ENCODE measurements around the gene MRGPRG. TPM values are rescaled to one million over a fixed set of nuclear protein-coding genes. Genes with fewer than 3 reads are reported as not detected.

MRGPRG gene
- total and polyA plus RNA-seq, 9 of the 15 experiments (the other 6 are each of a cell fraction or from before 2014, with no cell fraction given): not detected

- TF ChIP-seq HNRNPL (IDR thresholded peaks at IDR 0.05; ENCODE audit: low read depth, low read length): no peak
- no peak for TF ChIP-seq ZNF316 (IDR thresholded peaks at IDR 0.05)
- peak; percentile 26 for TF ChIP-seq ARHGAP35 (IDR thresholded peaks at IDR 0.05; ENCODE audit: partially characterized antibody)
- peak; percentile 90 for TF ChIP-seq NCOR1 (IDR thresholded peaks at IDR 0.05)
- peak; percentile 93 for TF ChIP-seq TOE1 (IDR thresholded peaks at IDR 0.05; ENCODE audit: borderline replicate concordance)
- 0 out of 2 replicates have a peak, but pooled peaks have one; percentile 36 for TF ChIP-seq TOE1 (CRISPR knock-in tag; IDR thresholded peaks at IDR 0.05; ENCODE audit: borderline replicate concordance, low read depth)
- peak in 1 of 2 experiments; percentile 49; a peak in 1 of 4 replicates for TF ChIP-seq BCLAF1 (IDR thresholded peaks at IDR 0.05; ENCODE audit: borderline replicate concordance in 1 of 2, control insufficient read depth in 1 of 2, low read depth in 2 of 2, low read length in 1 of 2)
- TF ChIP-seq SAFB2 (IDR thresholded peaks at IDR 0.05; ENCODE audit: borderline replicate concordance, low read depth, low read length, severe bottlenecking): no peak
- no peak for TF ChIP-seq HOMEZ (CRISPR knock-in tag; IDR thresholded peaks at IDR 0.05)
- peak; percentile 75 to 82; a peak in 3 of 4 replicates for TF ChIP-seq MAZ (CRISPR knock-in tag; conservative IDR thresholded peaks at IDR 0.05 in 1 of 2, IDR thresholded peaks at IDR 0.05 in 1 of 2)
- no peak for TF ChIP-seq BRF2 (IDR thresholded peaks at IDR 0.05; ENCODE audit: borderline replicate concordance, insufficient read depth, insufficient read length)
- peak in 1 of 3 experiments; percentile 48; a peak in 1 of 6 replicates for TF ChIP-seq ZBTB11 (CRISPR knock-in tag; IDR thresholded peaks at IDR 0.05)
Measured at GRCh38 chr11:3169255-3170043, 49.2 kb downstream of the MRGPRG start (continued).

All from K562 (cell line).